Measurements from ENCODE around the gene CYBB. TPM values are rescaled to one million over a fixed set of nuclear protein-coding genes. Genes with fewer than 3 reads are reported as not detected.

CYBB gene
- total and polyA plus RNA-seq, 4 donors = 3.1 to 60.4 (median 26.8) TPM

DNA sequence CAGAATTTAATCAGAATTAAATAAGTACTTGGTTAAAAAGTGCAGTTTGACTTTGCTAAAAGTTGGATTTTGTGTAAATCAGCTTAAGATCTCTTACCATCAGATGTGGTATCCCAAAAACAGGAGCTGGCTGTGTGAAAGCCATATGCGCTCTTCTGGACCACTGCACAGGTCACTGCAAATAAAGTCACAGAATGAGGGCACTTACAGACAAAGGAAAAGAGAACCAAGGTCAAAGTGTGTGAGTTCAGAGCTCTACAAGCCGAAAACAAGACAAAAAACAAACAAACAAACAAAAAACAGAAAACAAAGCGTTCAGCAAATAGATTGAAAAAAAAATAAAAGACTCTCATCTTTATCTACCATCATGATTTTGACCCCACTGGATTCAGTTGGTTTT, 61.1 kb downstream of the CYBB start:
- peaks cover 0 to 2% of the 10 kb centered on the region in 2 donors for H3K36me3 ChIP-seq (ENCODE audit: control insufficient read depth in 1 of 2, insufficient read depth in 2 of 2, low read length in 1 of 2)
- no peak for DNase-seq
- H3K27me3 ChIP-seq (ENCODE audit: control insufficient read depth in 1 of 2, insufficient read depth in 2 of 2, low read length in 1 of 2) = no peaks in the 10 kb centered on the region
- no peaks in the 10 kb centered on the region for H3K4me1 ChIP-seq (ENCODE audit: control insufficient read depth in 1 of 2, insufficient read depth in 2 of 2, low read length in 2 of 2)
- WGBS, 2 donors = 60 to 93% methylated on average over 3 of the region's 3 CpGs
- H3K27ac ChIP-seq (ENCODE audit: low read depth in 1 of 2, low read length in 2 of 2) = no peak overlapping the region
- no peak overlapping the region for H3K4me3 ChIP-seq (ENCODE audit: low read length in 2 of 2)
- intact Hi-C loops (cut with DNase I) = no loop called here
- ATAC-seq (ENCODE audit: low FRiP score) = no peak
- H3K9me3 ChIP-seq (ENCODE audit: control insufficient read depth, low read length) = no peaks in the 10 kb centered on the region

DNA sequence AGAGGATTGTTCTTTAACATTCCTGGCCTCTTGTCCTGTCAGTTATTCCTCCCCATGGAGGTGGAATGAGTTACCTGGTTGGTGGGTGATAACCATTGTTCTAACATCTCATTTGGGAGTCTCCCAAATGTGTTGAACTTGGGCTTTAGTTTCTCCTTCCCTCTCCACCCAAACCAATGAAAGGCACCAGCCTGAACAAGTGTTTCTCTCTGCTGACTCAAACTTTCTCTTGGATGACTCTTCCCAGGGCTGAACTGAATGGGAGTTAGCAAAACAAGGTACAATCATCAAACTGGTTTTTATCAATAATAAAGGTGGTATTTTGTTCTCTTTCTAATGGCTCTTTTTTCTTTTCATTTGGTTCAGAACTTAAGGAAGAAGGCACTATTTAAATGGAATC, 64.8 kb downstream of the CYBB start:
- Histone ChIP-seq H3K9me3 (ENCODE audit: control insufficient read depth, low read length) (no peaks in the 10 kb centered on the region), H3K4me1 (ENCODE audit: control insufficient read depth in 1 of 2, insufficient read depth in 2 of 2, low read length in 2 of 2) (no peaks in the 10 kb centered on the region), H3K27ac (ENCODE audit: low read depth in 1 of 2, low read length in 2 of 2) (no peak overlapping the region), H3K27me3 (ENCODE audit: control insufficient read depth in 1 of 2, insufficient read depth in 2 of 2, low read length in 1 of 2) (no peaks in the 10 kb centered on the region), H3K36me3 (ENCODE audit: control insufficient read depth in 1 of 2, insufficient read depth in 2 of 2, low read length in 1 of 2) (peaks cover 0 to 2% of the 10 kb centered on the region in 2 donors), H3K4me3 (ENCODE audit: low read length in 2 of 2) (no peak overlapping the region)
- DNase-seq (no peak), ATAC-seq (ENCODE audit: low FRiP score) (no peak)
- intact Hi-C loops (cut with DNase I) = no loop called here

DNA sequence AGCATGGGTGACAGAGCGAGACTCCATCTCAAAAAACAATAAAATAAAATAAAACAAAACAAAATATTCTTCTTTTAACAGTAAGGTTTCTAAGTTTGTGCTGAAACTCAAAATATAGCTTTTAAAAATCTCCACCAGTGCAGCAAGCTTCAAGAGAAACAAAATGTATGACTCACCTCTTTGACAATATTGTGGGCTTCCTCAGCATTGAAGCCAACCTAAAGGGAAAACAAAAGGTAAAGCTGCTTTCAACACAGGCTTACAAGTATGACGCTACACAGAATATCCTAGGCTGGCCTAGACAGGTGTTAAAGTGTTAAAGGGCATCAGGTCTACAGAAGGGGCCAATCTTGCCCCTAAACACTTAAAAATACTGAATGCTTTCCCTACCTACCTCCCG, 66.3 kb downstream of the CYBB start:
- Histone ChIP-seq H3K36me3 (ENCODE audit: control insufficient read depth in 1 of 2, insufficient read depth in 2 of 2, low read length in 1 of 2) (peaks cover 0 to 2% of the 10 kb centered on the region in 2 donors), H3K27me3 (ENCODE audit: control insufficient read depth in 1 of 2, insufficient read depth in 2 of 2, low read length in 1 of 2) (no peaks in the 10 kb centered on the region), H3K9me3 (ENCODE audit: control insufficient read depth, low read length) (no peaks in the 10 kb centered on the region), H3K27ac (ENCODE audit: low read depth in 1 of 2, low read length in 2 of 2) (no peak overlapping the region), H3K4me1 (ENCODE audit: control insufficient read depth in 1 of 2, insufficient read depth in 2 of 2, low read length in 2 of 2) (no peaks in the 10 kb centered on the region), H3K4me3 (ENCODE audit: low read length in 2 of 2) (peak overlapping the region in 1 of 2 donors; percentile 32)
- ATAC-seq (ENCODE audit: low FRiP score) = no peak
- 68 to 72% methylated on average over 3 of the region's 3 CpGs for WGBS, 2 donors
- no peak for DNase-seq
- intact Hi-C loops (cut with DNase I) = no loop called here

DNA sequence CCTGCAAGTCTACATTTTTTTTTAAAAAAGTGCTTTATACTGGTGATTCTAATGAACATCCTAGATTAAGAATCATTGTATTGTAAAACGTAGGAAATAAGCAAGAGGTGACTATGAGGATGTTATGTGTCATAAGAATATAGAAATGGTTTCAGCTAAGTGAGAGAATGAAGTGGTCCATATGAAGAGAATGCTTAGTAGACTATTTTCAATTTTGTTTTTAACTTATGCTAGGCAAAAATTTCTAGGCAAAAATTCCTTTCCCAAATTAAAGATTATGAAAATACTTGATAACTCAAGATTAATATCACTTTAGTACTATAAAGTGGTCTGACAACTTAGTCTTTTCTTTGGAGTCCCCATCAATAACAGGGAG, 66.7 kb downstream of the CYBB start:
- intact Hi-C loops (cut with DNase I) = no loop called here
- H3K9me3 ChIP-seq (ENCODE audit: control insufficient read depth, low read length) = no peaks in the 10 kb centered on the region
- ATAC-seq (ENCODE audit: low FRiP score) (no peak), DNase-seq (no peak)
- H3K4me3 ChIP-seq (ENCODE audit: low read length in 2 of 2) = peak overlapping the region; percentile 57 to 93
- 16 to 25% methylated on average over 1 of the region's 1 CpG for WGBS, 2 donors
- H3K27me3 ChIP-seq (ENCODE audit: control insufficient read depth in 1 of 2, insufficient read depth in 2 of 2, low read length in 1 of 2) = no peaks in the 10 kb centered on the region
- H3K36me3 ChIP-seq (ENCODE audit: control insufficient read depth in 1 of 2, insufficient read depth in 2 of 2, low read length in 1 of 2) = no peaks in the 10 kb centered on the region
- H3K4me1 ChIP-seq (ENCODE audit: control insufficient read depth in 1 of 2, insufficient read depth in 2 of 2, low read length in 2 of 2) = no peaks in the 10 kb centered on the region
- no peak overlapping the region for H3K27ac ChIP-seq (ENCODE audit: low read depth in 1 of 2, low read length in 2 of 2)

DNA sequence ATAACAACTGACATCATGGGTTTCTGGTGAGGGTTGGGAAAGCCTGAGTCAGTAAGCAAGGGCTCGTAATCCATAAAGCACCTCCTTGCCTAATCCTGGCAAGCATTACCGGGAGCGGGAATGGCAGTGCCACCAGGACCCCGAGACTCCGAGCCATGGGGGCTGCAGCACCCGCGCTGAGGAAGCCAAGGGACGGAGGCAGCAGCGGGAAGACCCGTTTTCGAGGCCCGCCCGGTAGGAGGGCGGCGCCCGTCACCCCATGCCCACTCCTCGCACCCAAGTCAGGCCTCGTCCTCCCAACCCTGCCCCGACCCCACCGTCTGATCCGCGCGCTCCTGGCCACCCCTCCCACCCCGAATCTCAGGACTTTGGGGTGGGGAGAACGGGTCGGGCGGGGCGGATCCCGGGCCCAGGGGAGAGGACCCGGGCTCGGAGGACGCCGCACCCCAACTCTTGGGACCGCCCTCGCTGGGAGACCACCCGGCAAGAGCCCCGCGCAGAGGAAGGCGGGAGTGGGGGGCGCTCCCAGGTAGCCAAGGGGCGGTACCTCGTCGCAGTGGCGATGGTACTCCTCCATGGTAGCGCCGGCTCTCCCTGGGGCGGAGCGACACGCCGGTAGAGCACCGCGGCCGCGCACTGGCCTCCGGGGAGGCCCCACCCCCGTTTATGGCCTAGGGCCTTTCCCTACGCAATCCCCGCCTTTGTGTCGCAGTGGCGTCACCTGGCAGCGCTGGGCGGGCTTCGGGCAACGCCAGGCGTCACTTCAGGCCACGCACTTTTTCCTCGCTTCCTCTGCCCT, 67.3 kb downstream of the CYBB start, which contains the start of gene DYNLT3:
TSS of gene DYNLT3 (minus strand) at position 638 of the 799 bp plus-strand sequence. CDS start at position 577, 61 bp downstream.
- H3K9me3 ChIP-seq (ENCODE audit: control insufficient read depth, low read length) = no peaks in the 10 kb centered on the region
- no peaks in the 10 kb centered on the region for H3K27me3 ChIP-seq (ENCODE audit: control insufficient read depth in 1 of 2, insufficient read depth in 2 of 2, low read length in 1 of 2)
- WGBS, 2 donors = 1 to 32% methylated on average over 47 to 67 of the region's 67 CpGs
- H3K36me3 ChIP-seq (ENCODE audit: control insufficient read depth in 1 of 2, insufficient read depth in 2 of 2, low read length in 1 of 2) = no peaks in the 10 kb centered on the region
- peak; percentile 97 for ATAC-seq (ENCODE audit: low FRiP score)
- peak within 1 kb of the TSS; percentile 57 to 93 for H3K4me3 ChIP-seq (ENCODE audit: low read length in 2 of 2)
- peak within 1 kb of the TSS; percentile 47 to 91 for H3K27ac ChIP-seq (ENCODE audit: low read depth in 1 of 2, low read length in 2 of 2)
- intact Hi-C loops (cut with DNase I) = no loop called here
- no peaks in the 10 kb centered on the region for H3K4me1 ChIP-seq (ENCODE audit: control insufficient read depth in 1 of 2, insufficient read depth in 2 of 2, low read length in 2 of 2)
- peak; percentile 89 to 93 for DNase-seq

DNA sequence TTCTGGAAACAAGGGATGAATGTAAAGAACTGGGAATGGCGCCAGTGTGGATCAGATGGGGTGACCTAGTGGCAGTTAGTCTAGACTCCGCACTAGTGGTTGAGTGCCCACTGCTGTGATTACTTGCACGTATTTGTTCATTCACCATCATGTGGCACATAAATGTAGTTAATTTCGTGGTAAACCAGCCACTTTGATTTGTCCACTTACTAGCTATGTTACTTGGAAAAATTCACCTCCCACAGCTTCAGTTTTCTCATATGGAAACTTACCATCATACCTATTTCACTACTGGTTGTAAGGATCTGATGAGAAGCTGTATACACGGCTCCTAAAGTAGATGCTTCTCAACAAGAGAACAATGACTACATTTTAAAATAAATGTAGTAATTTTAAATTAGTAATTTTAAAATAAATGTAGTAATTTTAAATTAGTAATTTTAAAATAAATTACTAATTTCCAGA, 67.9 kb downstream of the CYBB start:
- intact Hi-C loops (cut with DNase I) = no loop called here
- 11 to 35% methylated on average over 5 of the region's 5 CpGs for WGBS, 2 donors
- no peaks in the 10 kb centered on the region for H3K4me1 ChIP-seq (ENCODE audit: control insufficient read depth in 1 of 2, insufficient read depth in 2 of 2, low read length in 2 of 2)
- ATAC-seq (ENCODE audit: low FRiP score) (no peak), DNase-seq (no peak)
- no peaks in the 10 kb centered on the region for H3K36me3 ChIP-seq (ENCODE audit: control insufficient read depth in 1 of 2, insufficient read depth in 2 of 2, low read length in 1 of 2)
- no peaks in the 10 kb centered on the region for H3K27me3 ChIP-seq (ENCODE audit: control insufficient read depth in 1 of 2, insufficient read depth in 2 of 2, low read length in 1 of 2)
- H3K9me3 ChIP-seq (ENCODE audit: control insufficient read depth, low read length) = no peaks in the 10 kb centered on the region
- H3K27ac ChIP-seq (ENCODE audit: low read depth in 1 of 2, low read length in 2 of 2) = peak overlapping the region in 1 of 2 donors; percentile 37
- H3K4me3 ChIP-seq (ENCODE audit: low read length in 2 of 2) = peak overlapping the region in 1 of 2 donors; percentile 93

DNA sequence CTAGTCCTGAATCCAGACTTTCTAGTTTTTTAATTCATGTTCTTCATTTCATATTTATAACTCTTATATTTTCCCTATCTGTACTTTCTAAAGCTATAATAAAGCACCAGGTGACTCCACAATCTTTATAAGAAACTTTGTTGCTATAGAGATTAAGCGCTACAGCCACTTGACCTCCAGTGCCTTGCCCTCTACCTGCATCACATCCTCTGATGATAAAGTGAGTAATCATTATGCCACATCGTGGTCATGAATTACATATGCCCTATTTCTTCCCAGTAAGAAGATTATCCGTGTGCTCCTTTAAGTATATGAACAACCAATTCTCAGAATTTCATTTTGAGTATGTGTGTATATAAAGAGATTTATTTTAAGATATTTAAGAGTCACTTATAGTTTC, 74.3 kb downstream of the CYBB start:
- H3K4me3 ChIP-seq (ENCODE audit: low read length in 2 of 2) = no peak overlapping the region
- no peaks in the 10 kb centered on the region for H3K4me1 ChIP-seq (ENCODE audit: control insufficient read depth in 1 of 2, insufficient read depth in 2 of 2, low read length in 2 of 2)
- H3K27ac ChIP-seq (ENCODE audit: low read depth in 1 of 2, low read length in 2 of 2) = no peak overlapping the region
- no peak for DNase-seq
- 58 to 82% methylated on average over 3 of the region's 3 CpGs for WGBS, 2 donors
- ATAC-seq (ENCODE audit: low FRiP score) = no peak
- no peaks in the 10 kb centered on the region for H3K36me3 ChIP-seq (ENCODE audit: control insufficient read depth in 1 of 2, insufficient read depth in 2 of 2, low read length in 1 of 2)
- intact Hi-C loops (cut with DNase I) = no loop called here
- H3K9me3 ChIP-seq (ENCODE audit: control insufficient read depth, low read length) = no peaks in the 10 kb centered on the region
- H3K27me3 ChIP-seq (ENCODE audit: control insufficient read depth in 1 of 2, insufficient read depth in 2 of 2, low read length in 1 of 2) = no peaks in the 10 kb centered on the region

DNA sequence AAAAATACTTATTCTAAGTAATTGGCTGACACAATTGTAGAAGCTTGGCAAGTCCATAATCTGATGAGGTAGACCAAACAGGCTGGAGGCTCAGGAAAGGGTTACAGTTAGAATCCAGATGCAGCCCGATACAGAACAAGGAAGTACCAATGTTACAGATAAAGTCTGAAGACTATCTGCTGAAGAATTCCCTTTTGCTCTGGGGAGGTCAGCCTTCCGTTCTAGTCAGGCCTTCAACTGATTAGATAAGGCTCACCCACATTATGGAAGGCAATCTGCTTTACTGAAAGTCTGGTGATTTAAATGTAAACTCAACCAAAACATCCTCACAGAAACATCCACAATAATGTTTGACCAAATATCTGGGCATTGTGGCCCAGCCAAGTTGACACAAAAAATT, 74.9 kb downstream of the CYBB start:
- no peaks in the 10 kb centered on the region for H3K27me3 ChIP-seq (ENCODE audit: control insufficient read depth in 1 of 2, insufficient read depth in 2 of 2, low read length in 1 of 2)
- intact Hi-C loops (cut with DNase I) = no loop called here
- H3K36me3 ChIP-seq (ENCODE audit: control insufficient read depth in 1 of 2, insufficient read depth in 2 of 2, low read length in 1 of 2) = no peaks in the 10 kb centered on the region
- H3K27ac ChIP-seq (ENCODE audit: low read depth in 1 of 2, low read length in 2 of 2) = no peak overlapping the region
- no peaks in the 10 kb centered on the region for H3K9me3 ChIP-seq (ENCODE audit: control insufficient read depth, low read length)
- ATAC-seq (ENCODE audit: low FRiP score) (no peak), DNase-seq (no peak)
- H3K4me1 ChIP-seq (ENCODE audit: control insufficient read depth in 1 of 2, insufficient read depth in 2 of 2, low read length in 2 of 2) = no peaks in the 10 kb centered on the region
- no peak overlapping the region for H3K4me3 ChIP-seq (ENCODE audit: low read length in 2 of 2)
- 33 to 64% methylated on average over 2 of the region's 2 CpGs for WGBS, 2 donors

DNA sequence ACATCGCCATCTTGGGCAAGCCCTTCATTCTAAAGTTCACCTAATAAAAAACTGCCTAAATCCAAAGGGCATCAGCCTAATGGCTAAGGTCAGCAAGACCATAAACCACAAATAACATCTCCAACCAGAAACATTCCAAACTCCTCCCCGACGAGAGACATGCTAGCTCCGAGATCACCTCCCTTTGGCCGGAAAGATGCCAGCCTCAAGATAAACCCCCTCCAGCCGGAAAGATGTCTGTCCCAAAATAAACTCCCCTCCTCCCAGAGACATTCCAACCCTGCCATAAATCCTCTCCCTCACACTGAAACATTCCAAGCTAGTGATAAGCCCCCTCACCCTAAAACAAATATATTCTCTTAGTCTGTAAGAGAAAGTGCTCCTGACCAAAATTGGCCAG, 80.9 kb downstream of the CYBB start:
- intact Hi-C loops (cut with DNase I) = no loop called here
- 29 to 44% methylated on average over 6 of the region's 6 CpGs for WGBS, 2 donors
- DNase-seq (no peak), ATAC-seq (ENCODE audit: low FRiP score) (no peak)
- no peaks in the 10 kb centered on the region for H3K36me3 ChIP-seq (ENCODE audit: control insufficient read depth in 1 of 2, insufficient read depth in 2 of 2, low read length in 1 of 2)
- no peaks in the 10 kb centered on the region for H3K9me3 ChIP-seq (ENCODE audit: control insufficient read depth, low read length)
- no peaks in the 10 kb centered on the region for H3K27me3 ChIP-seq (ENCODE audit: control insufficient read depth in 1 of 2, insufficient read depth in 2 of 2, low read length in 1 of 2)
- no peak overlapping the region for H3K4me3 ChIP-seq (ENCODE audit: low read length in 2 of 2)
- H3K4me1 ChIP-seq (ENCODE audit: control insufficient read depth in 1 of 2, insufficient read depth in 2 of 2, low read length in 2 of 2) = no peaks in the 10 kb centered on the region
- no peak overlapping the region for H3K27ac ChIP-seq (ENCODE audit: low read depth in 1 of 2, low read length in 2 of 2)
